GM20000 (cell line): ENCODE data around the gene CEACAM5.
"Not testable (repeated sequence)": the region's sequence is repeated elsewhere in the genome, so short reads cannot be mapped to it uniquely, and the experiment has no call there.

Experiments used
- DNase-seq: peaks from one replicate; pipeline ENCODE4 v3.0.0; 2012; ENCODE audit warnings: low spot score
- CTCF ChIP-seq: IDR thresholded peaks from 2 replicates; pipeline ENCODE4 v1.5.1; 2012; ENCODE audit warnings: mild to moderate bottlenecking, control low read depth; ENCODE audit errors: extremely low read depth, missing control alignments

CEACAM5 gene

GRCh38 chr19:41753159-41753558 lies 44.7 kb downstream of the CEACAM5 start:
- TF ChIP-seq CTCF, result peak; percentile 61
- DNase-seq, result peak; percentile 63

GRCh38 chr19:41753936-41754529 lies 45.6 kb downstream of the CEACAM5 start:
- DNase-seq, result no peak
- TF ChIP-seq CTCF, result peak; percentile 36

GRCh38 chr19:41755328-41755913 lies 47.0 kb downstream of the CEACAM5 start, which contains the start of gene CEACAM6:
TSS of gene CEACAM6 (plus strand) at chr19:41755530. CDS start at chr19:41755639, 109 bp downstream.
- no peak for DNase-seq
- TF ChIP-seq CTCF, result no peak

- no peak for DNase-seq
- TF ChIP-seq CTCF, result no peak
Measured at GRCh38 chr19:41758846-41759245, 50.4 kb downstream of the CEACAM5 start.

GRCh38 chr19:41767115-41767514 lies 58.7 kb downstream of the CEACAM5 start:
- TF ChIP-seq CTCF, result no peak
- no peak for DNase-seq

- not testable (repeated sequence) for DNase-seq
Measured at GRCh38 chr19:41768105-41768504, 59.7 kb downstream of the CEACAM5 start.

GRCh38 chr19:41769608-41770007 lies 61.2 kb downstream of the CEACAM5 start:
- no peak for TF ChIP-seq CTCF
- DNase-seq, result no peak

- TF ChIP-seq CTCF, result no peak
- no peak for DNase-seq
Measured at GRCh38 chr19:41771410-41771809, 63.0 kb downstream of the CEACAM5 start.
